ENCODE results near the gene LIFR.
"Not testable (repeated sequence)": the region's sequence is repeated elsewhere in the genome, so short reads cannot be mapped to it uniquely, and the experiment has no call there.

The LIFR gene

DNA sequence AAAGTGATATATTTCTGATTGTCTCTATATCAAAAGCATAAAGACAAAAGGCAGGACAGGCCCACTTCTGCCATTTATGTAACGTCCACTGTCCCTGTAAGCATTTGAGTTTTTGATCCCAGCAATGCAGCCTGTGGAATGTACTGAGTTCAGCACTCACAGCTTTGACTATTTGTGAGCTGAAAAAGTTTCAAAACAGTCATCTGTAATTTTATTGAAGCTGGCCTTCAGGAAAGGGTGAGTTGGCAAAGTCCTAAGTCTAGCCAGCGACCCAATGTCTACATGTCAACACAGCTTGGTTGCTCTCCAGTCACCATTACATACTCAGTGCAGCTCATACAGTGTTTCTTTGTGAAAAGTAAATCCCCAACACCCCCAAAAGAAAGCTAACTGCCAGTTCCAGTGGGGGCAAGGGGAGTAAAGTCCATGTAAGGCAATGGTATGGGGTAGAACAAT lies 9.7 kb downstream of the LIFR start:
- FAIRE-seq, result no peak

DNA sequence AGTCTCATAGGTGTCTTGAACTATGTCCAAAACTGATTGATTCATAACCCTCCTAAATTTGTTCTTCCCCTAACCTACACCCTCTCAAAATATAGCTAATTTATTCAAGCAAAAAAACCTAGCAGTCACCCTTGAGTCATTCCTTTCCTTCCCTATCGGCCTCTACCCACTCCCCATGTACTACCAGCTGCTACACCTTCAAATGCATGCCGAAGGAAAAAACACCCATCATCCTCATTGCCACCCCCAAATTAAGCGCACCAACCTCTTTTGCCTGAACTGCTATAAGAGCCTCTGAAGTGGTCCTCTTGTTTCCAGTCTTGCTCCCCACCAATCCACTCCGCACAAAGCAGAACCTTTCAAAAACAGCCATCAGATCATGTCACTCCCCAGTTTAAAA lies 12.6 kb downstream of the LIFR start:
- no peak for FAIRE-seq

DNA sequence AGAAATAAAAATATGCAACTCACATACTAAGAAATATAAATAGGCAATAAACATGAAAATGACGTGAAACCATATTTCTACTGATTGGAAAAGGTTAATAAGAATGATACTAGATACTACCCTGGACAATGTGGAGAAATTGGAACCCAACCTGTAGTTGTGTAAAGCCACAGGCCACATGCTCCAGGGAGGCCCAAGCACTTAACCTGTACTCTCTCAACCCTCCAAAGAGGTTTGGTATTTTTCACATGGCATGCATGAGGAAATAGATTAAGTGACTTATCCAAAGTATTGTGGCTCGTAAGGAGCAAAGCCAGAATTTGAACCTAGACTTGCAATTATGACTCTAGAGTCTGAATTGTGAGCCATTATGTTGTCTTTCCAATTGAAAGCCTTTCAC lies 13.4 kb downstream of the LIFR start:
- no peak for FAIRE-seq

GRCh38 chr5:38541174-38541725 lies 15.2 kb downstream of the LIFR start:
- FAIRE-seq, result no peak

- FAIRE-seq, result no peak
Observed at GRCh38 chr5:38540314-38540713, 16.1 kb downstream of the LIFR start.

- FAIRE-seq, result no peak
Observed at GRCh38 chr5:38538161-38538560, 18.3 kb downstream of the LIFR start.

- FAIRE-seq, result no peak
Observed at GRCh38 chr5:38537505-38537904, 18.9 kb downstream of the LIFR start.

DNA sequence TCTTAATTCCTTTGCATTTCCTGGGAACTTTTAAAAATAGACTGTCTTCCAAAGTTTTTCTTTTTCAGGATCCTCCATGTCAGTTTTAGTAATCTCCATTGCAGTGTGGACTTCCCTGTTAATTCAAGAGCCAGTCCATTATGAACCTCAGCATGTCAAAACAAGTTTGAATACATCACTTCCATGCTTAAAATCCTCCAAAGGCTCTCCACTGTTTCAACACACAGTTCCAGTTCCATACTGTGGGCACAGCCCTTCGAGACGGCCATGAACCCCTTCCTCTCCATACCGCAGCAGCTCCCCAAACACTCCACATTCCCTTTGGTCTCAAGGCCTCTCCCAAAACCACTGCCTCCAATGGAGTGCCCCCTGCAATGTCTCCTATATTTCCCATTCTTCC lies 19.5 kb downstream of the LIFR start:
- no peak for FAIRE-seq

- no peak for FAIRE-seq
Observed at GRCh38 chr5:38535845-38536244, 20.6 kb downstream of the LIFR start.

DNA sequence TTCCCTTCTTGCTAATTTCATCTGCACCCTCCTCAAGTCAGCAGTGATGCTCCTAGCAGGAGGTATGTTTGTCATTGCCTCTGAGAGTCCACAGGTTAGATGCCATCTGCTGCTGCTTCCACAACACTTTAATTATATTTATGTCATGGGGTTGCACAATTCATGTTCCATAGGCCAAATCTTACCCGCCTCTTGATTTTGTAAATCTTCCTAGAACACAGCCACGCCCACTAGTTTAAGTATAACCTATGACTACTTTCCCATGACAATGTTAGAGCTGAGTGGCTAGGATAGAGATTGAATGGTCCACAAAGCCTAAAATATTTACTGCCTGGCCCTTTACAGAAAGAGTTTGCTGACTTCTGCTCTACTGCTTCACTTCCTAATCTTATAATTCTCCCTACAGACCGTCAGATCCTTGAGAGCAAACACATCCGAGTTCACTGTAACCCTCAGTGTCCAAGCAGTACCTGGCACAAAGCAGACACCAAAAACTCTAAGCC lies 21.1 kb downstream of the LIFR start:
- FAIRE-seq, result no peak

- no peak for FAIRE-seq
Observed at GRCh38 chr5:38534156-38534453, 22.3 kb downstream of the LIFR start.

DNA sequence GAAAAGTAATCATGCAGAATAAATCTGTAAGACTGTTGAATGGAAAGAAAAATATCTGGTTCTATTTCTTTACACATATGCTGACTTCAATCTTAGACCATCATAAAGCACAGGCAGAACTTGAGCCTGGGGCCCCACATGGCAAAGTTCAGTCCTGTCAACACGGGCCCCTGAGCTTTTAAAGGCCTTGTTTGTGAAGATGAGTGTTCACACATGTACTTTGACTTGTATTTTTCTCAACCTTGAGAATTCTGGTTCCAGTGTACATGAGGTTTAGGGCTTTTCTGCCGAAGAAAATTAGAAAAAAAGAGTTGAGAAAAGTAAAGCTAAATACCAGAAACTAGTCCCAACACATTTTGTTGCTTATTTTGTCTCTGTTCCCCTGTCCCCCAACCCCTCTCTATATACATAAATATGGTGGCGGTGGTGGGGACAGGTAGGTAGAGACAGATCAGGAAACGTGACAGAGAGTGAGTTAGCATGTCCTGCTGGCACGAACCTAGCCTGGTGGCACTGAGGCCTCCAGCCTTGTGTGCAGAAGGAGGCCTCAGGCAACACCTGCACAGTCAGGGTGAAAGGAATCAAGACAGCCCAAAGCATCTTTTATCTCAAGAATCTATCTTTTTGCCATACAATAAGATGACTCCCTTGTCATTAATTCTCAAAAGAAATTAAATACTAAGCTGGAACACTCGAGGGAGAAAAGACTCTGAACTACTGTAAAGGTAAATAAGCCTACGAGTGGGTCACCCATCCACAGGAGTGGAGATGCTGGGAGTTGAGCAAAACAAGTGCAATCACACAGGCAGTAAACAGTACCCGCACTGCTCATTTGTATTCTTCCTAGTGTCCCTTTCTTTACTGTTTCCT lies 22.9 kb downstream of the LIFR start:
- no peak for FAIRE-seq

- FAIRE-seq, result no peak
Observed at GRCh38 chr5:38532165-38532669, 24.2 kb downstream of the LIFR start.

DNA sequence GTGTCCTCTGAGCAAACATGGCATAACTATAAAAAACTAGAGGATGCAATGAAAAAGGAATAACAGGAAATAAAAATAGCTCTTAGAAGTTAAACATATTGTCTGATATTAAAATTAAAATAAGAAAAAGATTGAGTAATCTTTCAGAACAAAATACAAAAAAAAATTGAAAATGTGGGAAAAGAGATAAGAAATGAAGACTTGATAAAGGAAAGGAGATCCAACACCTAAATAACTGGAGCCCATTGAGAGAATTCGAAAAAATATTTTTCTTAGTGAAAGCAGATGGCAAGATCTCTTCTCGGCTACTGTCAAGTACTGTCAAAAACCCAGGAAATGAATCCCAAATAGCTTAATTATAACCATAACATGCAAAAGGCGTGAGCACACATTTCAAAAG lies 24.9 kb downstream of the LIFR start:
- FAIRE-seq, result no peak

DNA sequence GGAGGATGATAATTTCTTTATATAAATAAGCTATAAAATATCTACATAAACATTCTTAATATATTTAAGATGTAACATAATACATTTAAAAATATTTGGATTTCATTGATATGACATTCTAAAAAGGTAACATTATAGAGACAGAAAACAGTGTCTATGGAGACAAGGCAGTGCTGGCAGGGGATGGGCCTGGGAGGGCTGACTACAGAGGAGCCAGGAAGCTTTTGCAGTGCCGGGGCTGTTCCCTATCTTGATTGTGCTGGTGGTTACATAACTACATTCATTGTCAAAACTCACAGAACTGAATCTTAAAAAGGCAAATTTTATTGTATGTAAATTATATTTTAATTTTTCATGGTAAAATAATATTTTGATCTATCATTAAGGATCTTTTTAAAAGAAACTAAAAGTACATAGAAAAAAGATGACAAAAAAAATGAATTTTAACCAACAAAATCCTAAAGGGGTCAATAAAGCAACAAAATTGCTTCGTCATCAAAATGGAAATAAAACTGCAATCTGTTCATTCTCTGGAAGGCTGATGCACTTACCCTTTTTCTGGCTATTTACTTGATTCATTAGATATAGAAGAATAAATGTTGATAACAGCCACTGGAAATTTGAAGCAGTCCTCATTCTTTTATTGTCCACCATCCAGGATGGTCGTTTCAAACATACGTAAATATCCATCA lies 26.3 kb downstream of the LIFR start:
- FAIRE-seq, result no peak

GRCh38 chr5:38528162-38528703 lies 28.2 kb downstream of the LIFR start:
- FAIRE-seq, result no peak

- FAIRE-seq, result no peak
Observed at GRCh38 chr5:38527475-38527874, 29.0 kb downstream of the LIFR start.

DNA sequence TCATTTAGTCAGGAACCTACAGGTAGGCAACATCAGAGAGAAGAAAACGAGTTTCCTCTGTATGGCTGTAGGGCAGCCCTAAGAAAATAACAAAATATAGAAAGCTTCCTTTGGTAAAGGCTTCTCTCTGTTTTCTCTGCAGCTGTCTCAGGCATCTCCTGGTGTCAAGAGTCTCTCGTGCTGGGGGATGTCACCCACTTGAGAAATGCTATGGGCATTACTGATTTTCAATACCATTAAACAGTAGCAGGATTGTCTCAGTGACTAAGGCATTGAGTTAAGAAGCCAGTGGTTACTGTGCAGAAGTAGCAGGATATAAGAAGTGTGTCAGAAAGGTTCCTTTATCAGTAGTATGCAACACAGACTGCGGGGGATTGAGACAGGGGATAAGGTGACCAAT lies 32.4 kb downstream of the LIFR start:
- no peak for FAIRE-seq

DNA sequence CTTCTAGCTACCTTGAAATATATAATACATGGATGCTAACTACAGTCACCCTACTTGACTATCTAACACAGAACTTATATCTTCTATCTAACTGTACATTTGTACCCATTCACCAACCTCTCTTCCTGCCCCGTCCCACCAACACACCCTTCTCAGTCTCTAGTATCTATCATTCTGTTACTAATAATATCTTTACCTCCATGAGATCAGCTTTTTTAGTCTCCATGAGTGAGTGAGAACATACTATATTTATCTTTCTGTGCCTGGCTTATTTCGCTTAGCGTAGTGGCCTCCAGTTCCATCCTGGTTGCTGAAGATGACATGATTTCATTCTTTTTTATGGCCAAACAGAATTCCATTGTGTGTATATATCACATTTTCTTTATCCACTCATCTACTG lies 37.0 kb downstream of the LIFR start:
- FAIRE-seq, result no peak

- FAIRE-seq, result no peak
Observed at GRCh38 chr5:38518341-38518740, 38.1 kb downstream of the LIFR start.

DNA sequence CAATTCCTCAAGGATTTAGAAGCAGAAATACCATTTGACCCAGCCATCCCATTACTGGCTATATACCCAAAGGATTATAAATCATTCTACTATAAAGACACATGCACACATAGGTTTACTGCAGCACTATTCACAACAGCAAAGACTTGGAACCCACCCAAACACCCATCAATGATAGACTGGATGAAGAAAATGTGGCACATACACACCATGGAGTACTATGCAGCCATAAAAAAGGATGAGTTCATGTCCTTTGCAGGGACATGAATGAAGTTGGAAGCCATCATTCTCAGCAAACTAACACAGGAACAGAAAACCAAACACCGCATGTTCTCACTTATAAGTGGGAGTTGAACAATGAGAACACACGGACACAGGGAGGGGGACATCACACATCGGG lies 39.8 kb downstream of the LIFR start:
- not testable (repeated sequence) for FAIRE-seq

- no peak for FAIRE-seq
Observed at GRCh38 chr5:38515646-38516045, 40.8 kb downstream of the LIFR start.

- FAIRE-seq, result no peak
Observed at GRCh38 chr5:38515092-38515491, 41.4 kb downstream of the LIFR start.

DNA sequence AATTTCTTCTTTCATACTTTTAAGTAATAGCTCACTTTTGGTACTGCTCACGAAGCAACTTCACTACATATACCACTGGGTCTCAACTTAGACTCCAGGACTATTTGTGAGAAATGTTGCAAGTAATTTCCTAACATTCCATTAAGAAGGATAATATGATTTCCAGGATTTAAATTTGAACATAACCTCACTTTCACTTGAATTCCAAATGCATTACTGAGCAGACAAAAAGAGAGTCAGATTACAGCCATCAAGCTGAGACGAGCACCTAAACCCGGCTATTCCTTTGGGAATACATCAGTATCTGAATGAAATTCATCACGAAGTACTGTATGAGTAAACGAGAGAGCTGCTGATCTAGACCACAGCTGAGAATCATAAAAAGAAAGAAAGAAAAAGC lies 47.3 kb downstream of the LIFR start:
- FAIRE-seq, result no peak
